ENCODE measurements around the gene QSOX1.

QSOX1 gene

GRCh38 chr1:180135535-180135934 is 19.1 kb upstream of the QSOX1 start:
- no peak for TF ChIP-seq CTCF (IDR thresholded peaks at IDR 0.05; ENCODE audit: control insufficient read depth, extremely low read depth, insufficient read depth)
- DNase-seq (ENCODE audit: low read depth): no peak
- no peak overlapping the region for H3K4me3 ChIP-seq (ENCODE audit: low read depth, low read length)

GRCh38 chr1:180136331-180136967 is 18.2 kb upstream of the QSOX1 start:
- TF ChIP-seq CTCF (IDR thresholded peaks at IDR 0.05; ENCODE audit: control insufficient read depth, extremely low read depth, insufficient read depth): no peak
- H3K4me3 ChIP-seq (ENCODE audit: low read depth, low read length): no peak overlapping the region
- DNase-seq (ENCODE audit: low read depth): no peak

DNA sequence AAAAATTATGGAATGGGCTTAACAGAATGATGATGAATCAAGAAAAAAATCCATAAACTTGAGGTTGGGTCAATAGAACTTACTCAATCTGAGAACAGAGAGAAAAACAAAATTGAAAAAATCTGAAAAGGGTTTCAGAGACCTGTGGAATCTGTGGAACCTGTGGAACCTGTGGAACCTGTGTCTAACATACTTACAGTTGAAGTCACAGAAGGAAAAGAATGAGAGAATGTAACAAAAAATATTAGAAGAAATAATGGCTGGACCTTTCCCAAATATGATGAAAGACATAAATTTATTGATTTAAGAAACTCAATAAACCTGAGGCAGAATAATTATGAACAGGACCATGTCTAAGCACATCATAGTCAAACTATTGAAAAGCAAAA is 17.7 kb upstream of the QSOX1 start:
- H3K4me3 ChIP-seq (ENCODE audit: low read depth, low read length): no peak overlapping the region
- no peak for DNase-seq (ENCODE audit: low read depth)
- no peak for TF ChIP-seq CTCF (IDR thresholded peaks at IDR 0.05; ENCODE audit: control insufficient read depth, extremely low read depth, insufficient read depth)

DNA sequence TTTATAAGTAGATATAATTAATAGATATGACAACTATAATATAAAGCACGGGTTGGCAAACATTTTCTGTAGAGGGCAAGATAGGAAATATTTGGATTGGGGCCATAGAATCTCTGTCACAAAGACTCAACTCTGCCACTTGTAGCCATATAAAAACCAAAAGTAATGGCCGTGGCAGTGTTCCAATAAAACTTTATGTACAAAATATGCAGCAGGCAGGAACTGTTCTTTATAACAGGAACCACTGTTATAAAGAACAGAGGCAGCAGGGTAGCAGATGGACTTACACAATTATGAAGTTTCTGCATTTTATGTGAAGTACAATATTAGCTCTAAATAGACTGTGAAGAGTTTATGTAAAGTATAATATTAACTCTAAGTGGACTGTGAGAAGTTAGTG is 16.9 kb upstream of the QSOX1 start:
- H3K4me3 ChIP-seq (ENCODE audit: low read depth, low read length): no peak overlapping the region
- peak; percentile 71 for DNase-seq (ENCODE audit: low read depth)
- TF ChIP-seq CTCF (IDR thresholded peaks at IDR 0.05; ENCODE audit: control insufficient read depth, extremely low read depth, insufficient read depth): no peak

- H3K4me3 ChIP-seq (ENCODE audit: low read depth, low read length): no peak overlapping the region
- DNase-seq (ENCODE audit: low read depth): no peak
- TF ChIP-seq CTCF (IDR thresholded peaks at IDR 0.05; ENCODE audit: control insufficient read depth, extremely low read depth, insufficient read depth): no peak
These were observed 13.2 kb upstream of the QSOX1 start for GRCh38 chr1:180141381-180141934.

DNA sequence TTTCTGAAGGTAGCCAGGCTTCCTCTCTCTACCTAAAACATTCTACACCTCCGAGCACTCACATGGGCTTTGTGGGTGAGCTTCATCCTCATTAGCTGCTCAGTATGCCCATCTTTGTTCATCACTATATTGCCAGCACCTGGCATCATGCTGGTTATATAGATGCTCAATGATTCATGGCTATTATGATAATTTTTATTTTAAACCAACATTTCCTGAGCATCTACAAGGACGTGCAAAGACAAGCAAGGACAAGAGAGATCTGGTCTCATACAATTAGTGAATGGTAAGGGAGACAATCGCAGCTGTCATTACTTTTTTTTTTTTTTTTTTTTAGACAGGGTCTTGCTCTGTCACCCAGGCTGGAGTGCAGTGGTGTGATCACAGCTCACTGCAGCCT is 11.3 kb upstream of the QSOX1 start:
- no peak for TF ChIP-seq CTCF (IDR thresholded peaks at IDR 0.05; ENCODE audit: control insufficient read depth, extremely low read depth, insufficient read depth)
- no peak overlapping the region for H3K4me3 ChIP-seq (ENCODE audit: low read depth, low read length)
- no peak for DNase-seq (ENCODE audit: low read depth)
